SKM-1 (cell line): ENCODE measurements around the gene FAM236B.
"Not testable (repeated sequence)": the region's sequence is repeated elsewhere in the genome, so short reads cannot be mapped to it uniquely, and the experiment has no call there.

Experiments used
- DNase-seq: peaks from one replicate; lab custom pipeline; 2025; ENCODE audit not compliant: unreplicated experiment; lab: John Stamatoyannopoulos, UW

FAM236B gene

DNA sequence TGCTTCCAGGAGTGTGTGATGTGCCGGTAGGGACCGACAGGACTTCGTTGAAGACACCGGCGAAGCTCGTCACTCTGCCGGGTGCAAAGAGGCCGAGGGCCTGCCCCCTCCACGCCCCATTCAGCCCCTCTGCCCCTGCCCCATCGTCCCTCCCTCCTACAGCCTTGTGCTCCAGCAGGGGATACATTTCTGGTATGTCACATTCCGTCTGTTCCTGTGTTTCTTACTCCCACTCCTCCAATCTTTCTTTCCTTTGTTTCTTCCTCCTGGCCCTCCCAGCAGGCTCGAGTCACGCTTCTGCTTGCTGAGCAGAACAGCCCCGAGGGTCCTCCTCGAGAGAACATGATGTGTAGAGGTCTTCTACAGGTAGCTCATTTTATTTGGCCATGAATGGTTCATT, at the start of gene FAM236B:
TSS of gene FAM236B (minus strand) at position 101 of the 400 bp plus-strand sequence. CDS start at position 1, 100 bp downstream.
- not testable (repeated sequence) for DNase-seq

GRCh38 chrX:72830701-72831100, 48.2 kb upstream of the FAM236B start:
- DNase-seq, result not testable (repeated sequence)

- DNase-seq, result not testable (repeated sequence)
Measured at GRCh38 chrX:72808110-72808509, 25.6 kb upstream of the FAM236B start, which contains the start of gene FAM236D. FAM236D (minus strand) TSS chrX:72808210; CDS start chrX:72808110, 100 bp downstream.

GRCh38 chrX:72790390-72790789, 7.9 kb upstream of the FAM236B start:
- not testable (repeated sequence) for DNase-seq

GRCh38 chrX:72788142-72788541, 5.7 kb upstream of the FAM236B start:
- not testable (repeated sequence) for DNase-seq

DNA sequence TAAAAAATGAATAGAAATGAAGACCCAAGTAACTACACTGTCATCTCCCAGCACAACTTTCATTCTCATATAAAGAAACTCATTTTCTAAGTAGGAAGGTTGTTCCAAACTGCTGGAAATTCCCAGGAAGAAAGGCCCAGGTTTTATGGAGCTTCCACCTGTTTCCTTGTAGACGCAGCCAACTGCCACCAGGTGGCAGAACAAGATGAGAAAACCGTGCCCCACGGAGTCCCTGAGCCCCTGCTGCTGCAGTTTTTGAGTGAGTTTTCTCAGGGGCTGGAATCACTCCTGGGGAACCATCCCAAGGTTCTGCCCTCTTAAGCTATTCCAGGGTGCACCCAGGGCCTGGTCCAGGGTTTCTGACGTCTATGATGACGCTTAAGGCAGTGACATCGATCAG, 1.5 kb upstream of the FAM236B start:
- DNase-seq, result not testable (repeated sequence)

DNA sequence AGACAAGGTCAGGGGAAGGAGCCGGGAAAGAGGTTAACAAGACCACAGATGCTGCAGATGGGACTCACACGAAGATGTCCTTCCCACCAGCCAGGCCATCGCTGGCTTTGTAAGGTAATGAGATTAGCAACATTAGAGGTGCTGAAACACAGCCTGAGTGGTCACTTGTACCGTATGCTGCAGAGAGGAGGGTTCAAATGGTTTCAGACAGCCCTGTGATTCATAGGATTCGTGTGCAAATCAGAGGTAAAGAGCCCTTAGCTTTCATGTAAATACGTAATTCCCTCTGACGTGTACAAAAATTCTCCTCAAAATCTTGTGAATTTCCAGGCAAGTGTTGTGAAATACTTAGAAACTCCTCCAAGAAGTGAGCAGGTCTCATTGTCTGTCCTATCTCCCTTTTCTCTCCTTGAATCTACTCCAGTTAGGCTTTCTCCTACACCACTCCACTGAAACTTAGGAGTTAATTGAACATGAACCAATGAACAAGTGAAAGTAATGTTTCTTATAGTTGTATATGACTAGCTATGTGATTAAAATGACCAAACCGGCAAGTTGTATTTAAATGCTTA, 991 bp upstream of the FAM236B start:
- not testable (repeated sequence) for DNase-seq

DNA sequence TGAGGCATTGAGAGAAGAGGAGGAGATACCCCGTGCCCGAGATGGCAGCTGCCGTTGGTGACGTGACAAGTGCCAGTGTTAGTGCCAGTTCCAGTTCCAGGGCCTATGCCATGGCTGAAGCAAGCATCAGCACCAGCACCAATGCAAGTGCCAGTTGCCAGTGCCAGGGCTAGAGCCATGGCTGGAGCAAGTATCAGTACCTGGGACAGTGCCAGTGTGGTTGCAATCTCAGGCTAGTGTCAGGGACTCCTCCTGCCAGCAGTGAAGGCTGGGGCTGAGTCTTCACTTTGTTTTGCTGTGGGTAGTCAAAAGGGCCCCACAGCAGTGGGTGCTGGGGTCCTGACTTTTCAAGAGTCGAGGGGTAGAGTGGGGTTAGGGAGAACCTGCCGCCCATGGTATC, 4.3 kb downstream of the FAM236B start:
- not testable (repeated sequence) for DNase-seq

DNA sequence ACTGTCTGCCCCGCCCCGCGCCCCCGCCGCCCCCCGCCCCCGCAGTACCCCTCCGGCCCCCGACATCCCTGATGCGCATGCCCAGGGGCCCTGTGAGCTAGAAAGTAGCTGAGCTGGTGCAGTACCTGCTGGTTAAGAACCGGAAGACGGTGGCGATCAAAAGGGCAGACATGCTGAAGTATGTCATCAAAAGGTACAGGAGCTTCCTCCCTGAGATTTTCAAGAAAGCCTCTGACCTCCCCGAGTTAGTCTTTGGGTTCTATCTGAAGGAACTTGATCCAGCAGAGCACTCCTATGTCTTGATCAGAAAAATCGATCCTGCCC, 5.0 kb downstream of the FAM236B start:
- not testable (repeated sequence) for DNase-seq

DNA sequence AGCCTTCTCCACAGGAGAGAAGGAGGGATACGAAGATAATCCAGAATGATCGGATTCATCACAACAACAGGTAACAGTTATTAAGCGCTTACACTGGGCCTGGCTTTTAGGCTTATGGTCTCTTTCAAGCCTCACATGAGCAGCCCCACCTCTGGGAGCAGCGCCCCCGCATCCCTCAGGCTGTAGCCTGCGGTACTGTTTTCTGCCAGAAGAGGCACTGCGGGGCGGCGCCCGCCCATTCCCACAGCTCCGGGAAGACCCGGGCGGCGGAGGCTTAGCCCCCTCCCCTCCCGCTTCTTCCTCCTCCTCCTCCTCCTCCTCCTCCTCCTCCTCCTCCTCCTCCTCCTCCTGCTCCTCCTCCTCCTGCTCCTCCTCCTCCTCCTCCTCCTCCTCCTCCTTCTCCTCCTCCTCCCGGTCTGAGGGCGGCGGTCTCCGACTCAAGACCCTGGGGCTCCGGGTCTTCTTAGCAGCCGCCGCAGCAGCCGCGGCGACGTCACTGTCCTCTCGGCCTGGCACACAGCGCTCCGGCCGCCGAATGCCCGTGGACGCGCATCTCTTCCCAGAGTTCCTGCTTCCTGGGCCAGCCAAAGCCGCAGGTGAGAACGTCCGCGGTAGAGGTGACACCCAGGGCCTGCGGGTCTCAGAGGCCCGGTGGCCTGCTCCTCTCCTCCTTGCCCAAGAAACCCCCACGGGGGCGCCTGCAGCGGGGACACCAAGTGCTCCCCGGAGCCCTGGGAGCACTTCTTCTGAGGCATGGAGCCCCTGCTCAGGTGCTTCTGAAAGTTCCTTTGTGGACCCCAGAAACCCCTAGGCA, 5.6 kb downstream of the FAM236B start, which contains the start of gene DMRTC1B:
TSS of gene DMRTC1B (plus strand) at position 238 of the 814 bp plus-strand sequence. CDS start 68,246 bp downstream, outside the sequence.
- not testable (repeated sequence) for DNase-seq

DNA sequence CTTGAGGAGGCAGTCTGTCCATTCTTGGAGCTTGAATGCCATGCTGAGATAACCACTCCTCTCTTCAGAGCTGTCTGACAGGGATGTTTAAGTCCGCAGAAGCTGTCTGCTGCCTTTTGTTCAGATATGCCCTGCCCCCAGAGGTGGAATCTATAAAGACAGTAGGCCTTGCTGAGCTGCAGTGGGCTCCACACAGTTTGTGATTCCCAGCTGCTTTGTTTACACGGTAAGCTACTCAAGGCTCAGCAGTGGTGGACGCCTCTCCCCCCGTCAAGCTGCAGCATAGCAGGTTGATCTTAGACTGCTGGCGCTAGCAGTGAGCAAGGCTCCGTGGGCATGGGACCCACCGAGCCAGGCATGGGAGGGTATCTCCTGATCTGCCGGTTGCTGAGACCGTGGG, 22.0 kb downstream of the FAM236B start:
- DNase-seq, result not testable (repeated sequence)

GRCh38 chrX:72748545-72748944, 33.9 kb downstream of the FAM236B start:
- DNase-seq, result not testable (repeated sequence)

DNA sequence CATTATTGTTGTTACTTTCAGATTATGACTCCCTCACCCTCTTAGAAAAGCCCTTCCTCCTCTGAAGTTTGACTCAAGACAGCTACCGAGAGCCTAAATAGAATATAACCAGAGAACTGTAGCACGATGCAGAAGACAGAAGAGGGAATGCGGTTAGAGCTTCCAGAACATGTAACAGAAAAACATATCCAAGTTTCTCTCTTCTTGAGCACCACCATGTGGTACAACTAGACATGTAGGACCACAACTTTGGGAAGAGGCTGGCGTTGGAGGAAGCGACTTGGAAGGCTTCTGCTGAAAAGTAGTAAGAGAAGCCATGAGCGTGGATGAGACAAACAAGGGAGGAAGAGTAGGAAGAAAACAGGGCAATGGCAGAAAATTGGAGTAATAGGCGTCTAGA, 36.9 kb downstream of the FAM236B start:
- not testable (repeated sequence) for DNase-seq

DNA sequence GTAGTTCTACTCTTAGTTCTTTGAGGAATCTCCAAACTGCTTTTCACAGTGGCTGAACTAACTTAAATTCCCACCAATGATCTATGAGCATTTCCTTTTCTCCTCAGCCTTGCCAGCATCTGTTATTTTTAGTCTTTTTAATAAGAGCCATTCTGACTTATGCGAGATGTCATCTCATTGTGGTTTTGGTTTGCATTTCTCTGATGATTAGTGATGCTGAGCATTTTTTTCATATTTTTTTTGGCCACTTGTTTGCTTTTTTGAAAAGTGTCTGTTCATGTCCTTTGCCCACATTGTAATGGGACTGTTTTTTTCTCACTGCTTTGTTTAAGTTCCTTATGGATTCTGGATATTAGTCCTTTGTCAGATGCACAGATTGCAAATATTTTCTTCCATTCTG, 46.9 kb downstream of the FAM236B start:
- DNase-seq, result no peak

GRCh38 chrX:72733636-72734035, 48.8 kb downstream of the FAM236B start:
- DNase-seq, result not testable (repeated sequence)
